Measurements from ENCODE around the gene YAE1. TPM values are rescaled to one million over a fixed set of nuclear protein-coding genes. Genes with fewer than 3 reads are reported as not detected.

YAE1 gene
- total RNA-seq, 1 experiment from 2014 or later: 29.1 TPM

- ChIA-PET CTCF (no interaction called here), POLR2A (ENCODE audit: low non-redundant PET) (no interaction called here)
- intact Hi-C loops (cut with micrococcal nuclease; ENCODE audit: unreplicated experiment): loop anchor here (10.0 kb wide), 1 partner anchor 1134 kb away; no protein-coding TSS in a partner anchor
- no peak overlapping the region for H3K27ac ChIP-seq (ENCODE audit: low read depth, low read length, poor library complexity, severe bottlenecking)
- H3K36me3 ChIP-seq (ENCODE audit: insufficient read depth, low read length, poor library complexity, severe bottlenecking): no peaks in the 10 kb centered on the region
- DNase-seq (ENCODE audit: low spot score): no peak
- no TSS peak for BruUV-seq (replicated peaks)
- TF ChIP-seq CTCF (conservative IDR thresholded peaks at IDR 0.05; ENCODE audit: low read depth, low read length) (no peak), EZH2 (IDR thresholded peaks at IDR 0.05; ENCODE audit: borderline replicate concordance, low read depth, low read length, poor library complexity, severe bottlenecking) (no peak)
- H3K27me3 ChIP-seq (replicated peaks; ENCODE audit: insufficient read depth, low read depth, low read length, poor library complexity): no peaks in the 10 kb centered on the region
- no peak overlapping the region for H3K4me3 ChIP-seq (ENCODE audit: low read depth, low read length, poor library complexity, severe bottlenecking)
- no peaks in the 10 kb centered on the region for H3K9me3 ChIP-seq (ENCODE audit: low read depth, low read length, poor library complexity, severe bottlenecking)
- H3K4me1 ChIP-seq (ENCODE audit: insufficient read depth, low read length, poor library complexity, severe bottlenecking): no peaks in the 10 kb centered on the region
Observed at GRCh38 chr7:39528849-39529248, 37.4 kb upstream of the YAE1 start.

GRCh38 chr7:39529582-39529981, 36.6 kb upstream of the YAE1 start:
- ChIA-PET CTCF (no interaction called here), POLR2A (ENCODE audit: low non-redundant PET) (no interaction called here)

GRCh38 chr7:39530971-39531370, 35.2 kb upstream of the YAE1 start:
- H3K27me3 ChIP-seq (replicated peaks; ENCODE audit: insufficient read depth, low read depth, low read length, poor library complexity): no peaks in the 10 kb centered on the region
- TF ChIP-seq CTCF (conservative IDR thresholded peaks at IDR 0.05; ENCODE audit: low read depth, low read length): no peak
- TF ChIP-seq EZH2 (IDR thresholded peaks at IDR 0.05; ENCODE audit: borderline replicate concordance, low read depth, low read length, poor library complexity, severe bottlenecking): no peak
- no peaks in the 10 kb centered on the region for H3K36me3 ChIP-seq (ENCODE audit: insufficient read depth, low read length, poor library complexity, severe bottlenecking)
- H3K4me3 ChIP-seq (ENCODE audit: low read depth, low read length, poor library complexity, severe bottlenecking): no peak overlapping the region
- ChIA-PET POLR2A (ENCODE audit: low non-redundant PET) (no interaction called here), CTCF (no interaction called here)
- intact Hi-C loops (cut with micrococcal nuclease; ENCODE audit: unreplicated experiment): no loop called here
- no peak overlapping the region for H3K27ac ChIP-seq (ENCODE audit: low read depth, low read length, poor library complexity, severe bottlenecking)
- no peaks in the 10 kb centered on the region for H3K9me3 ChIP-seq (ENCODE audit: low read depth, low read length, poor library complexity, severe bottlenecking)
- no peaks in the 10 kb centered on the region for H3K4me1 ChIP-seq (ENCODE audit: insufficient read depth, low read length, poor library complexity, severe bottlenecking)
- BruUV-seq (replicated peaks): no TSS peak
- DNase-seq (ENCODE audit: low spot score): no peak

More at GRCh38 chr7:39529582-39529981, 36.6 kb upstream of the YAE1 start:
- Histone ChIP-seq H3K36me3 (ENCODE audit: insufficient read depth, low read length, poor library complexity, severe bottlenecking) (no peaks in the 10 kb centered on the region), H3K4me3 (ENCODE audit: low read depth, low read length, poor library complexity, severe bottlenecking) (no peak overlapping the region), H3K27ac (ENCODE audit: low read depth, low read length, poor library complexity, severe bottlenecking) (no peak overlapping the region), H3K9me3 (ENCODE audit: low read depth, low read length, poor library complexity, severe bottlenecking) (no peaks in the 10 kb centered on the region), H3K27me3 (replicated peaks; ENCODE audit: insufficient read depth, low read depth, low read length, poor library complexity) (no peaks in the 10 kb centered on the region), H3K4me1 (ENCODE audit: insufficient read depth, low read length, poor library complexity, severe bottlenecking) (no peaks in the 10 kb centered on the region)
- intact Hi-C loops (cut with micrococcal nuclease; ENCODE audit: unreplicated experiment): loop anchor here (10.0 kb wide), 1 partner anchor 1135 kb away; no protein-coding TSS in a partner anchor
- BruUV-seq (replicated peaks): no TSS peak
- DNase-seq (ENCODE audit: low spot score): no peak
- no peak for TF ChIP-seq EZH2 (IDR thresholded peaks at IDR 0.05; ENCODE audit: borderline replicate concordance, low read depth, low read length, poor library complexity, severe bottlenecking)
- TF ChIP-seq CTCF (conservative IDR thresholded peaks at IDR 0.05; ENCODE audit: low read depth, low read length): no peak

Measured in A673 (cell line).